ENCODE measurements around the gene CYFIP2.

The CYFIP2 gene

GRCh38 chr5:157359356-157360055 lies 93.6 kb downstream of the CYFIP2 start:
- peak; percentile 23 for DNase-seq (ENCODE audit: low spot score)

DNA sequence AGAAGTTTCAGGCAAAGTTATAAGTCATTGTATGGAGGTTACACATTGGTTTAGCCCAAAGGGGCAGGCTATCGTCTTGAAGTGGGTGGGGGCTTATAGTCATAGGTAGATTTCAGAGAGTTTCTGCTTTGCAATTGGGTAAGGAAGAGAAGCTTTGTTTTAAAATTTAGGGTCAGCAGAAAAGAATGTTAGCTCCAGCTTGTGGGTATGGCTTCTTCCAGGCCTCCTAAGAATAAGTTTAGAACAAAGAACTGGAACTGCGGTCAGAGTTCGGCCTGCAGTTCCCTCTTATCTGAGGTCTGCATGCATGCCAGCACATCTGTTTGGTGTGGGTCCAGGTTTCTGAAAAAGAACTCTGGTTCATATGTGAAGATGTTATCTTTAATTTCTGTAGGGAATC lies 96.1 kb downstream of the CYFIP2 start:
- DNase-seq (ENCODE audit: low spot score), result no peak

- DNase-seq (ENCODE audit: low spot score), result no peak
Measured at GRCh38 chr5:157362502-157362901, 96.6 kb downstream of the CYFIP2 start.

GRCh38 chr5:157362982-157363381 lies 97.1 kb downstream of the CYFIP2 start:
- no peak for DNase-seq (ENCODE audit: low spot score)

GRCh38 chr5:157365732-157366131 lies 99.8 kb downstream of the CYFIP2 start:
- DNase-seq (ENCODE audit: low spot score), result no peak

DNA sequence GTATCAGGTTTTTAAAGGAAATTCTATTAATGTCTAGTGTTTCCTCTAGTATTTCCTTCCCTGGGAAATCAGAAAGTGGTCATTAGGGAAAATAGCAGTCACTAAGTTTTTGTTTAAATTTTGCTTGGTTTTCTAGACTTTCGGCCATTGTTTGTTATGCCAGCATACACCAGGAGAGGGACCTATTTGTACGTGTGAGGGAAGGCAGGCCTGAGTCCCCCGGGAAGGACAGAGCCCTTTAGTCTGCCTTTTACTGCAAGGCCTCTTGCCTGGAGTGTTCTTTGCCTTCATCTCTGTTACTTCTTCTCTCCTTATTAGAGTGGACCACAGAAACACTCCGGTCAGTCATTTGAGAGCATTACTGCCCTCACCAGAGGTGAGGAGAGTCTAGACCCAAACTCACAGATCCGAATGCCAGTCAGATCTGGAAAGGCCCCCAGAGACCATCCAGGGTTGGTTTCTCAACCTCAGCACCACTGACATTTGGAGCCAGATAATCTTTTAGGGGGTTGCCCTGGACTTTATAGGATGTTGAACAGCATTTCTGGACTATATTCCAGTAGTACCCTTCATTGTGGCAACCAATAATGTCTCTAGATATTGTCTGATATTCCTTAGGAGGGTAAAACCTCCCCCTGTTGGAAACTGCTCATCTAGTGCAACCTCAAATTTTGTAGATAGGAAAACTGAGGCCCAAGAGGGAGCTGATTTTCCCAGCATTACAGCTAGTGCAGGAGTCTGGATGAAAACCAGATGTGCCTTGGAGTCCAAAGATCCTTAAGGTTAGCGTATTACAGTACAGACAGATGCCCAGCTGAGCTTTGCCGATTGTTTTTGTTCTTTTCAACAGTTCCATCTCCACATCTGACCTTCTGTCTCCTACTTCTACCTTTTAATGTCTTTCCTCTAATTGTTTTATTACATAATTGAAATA lies 101.1 kb downstream of the CYFIP2 start:
- peak; percentile 71 for DNase-seq (ENCODE audit: low spot score)

DNA sequence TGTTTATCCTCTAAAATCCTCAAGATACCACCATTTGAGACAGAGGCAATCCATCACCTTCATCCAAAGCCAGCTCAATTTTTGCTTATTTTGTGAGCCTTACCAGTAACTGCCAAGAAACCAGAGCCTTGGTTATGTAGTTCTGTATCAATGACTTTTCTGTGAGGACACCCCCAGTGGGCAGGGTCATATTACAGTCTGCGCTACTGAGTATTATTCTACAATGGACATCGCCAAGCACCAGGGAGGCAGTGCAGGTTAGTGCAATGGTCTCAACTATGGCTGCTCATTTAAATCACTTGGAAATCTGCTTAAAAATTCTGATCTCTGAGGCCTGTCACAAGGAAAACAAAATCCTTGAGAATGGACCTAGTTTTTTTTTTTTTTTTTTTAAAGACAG lies 103.6 kb downstream of the CYFIP2 start:
- DNase-seq (ENCODE audit: low spot score), result no peak

GRCh38 chr5:157370967-157371366 lies 105.0 kb downstream of the CYFIP2 start:
- DNase-seq (ENCODE audit: low spot score), result no peak

DNA sequence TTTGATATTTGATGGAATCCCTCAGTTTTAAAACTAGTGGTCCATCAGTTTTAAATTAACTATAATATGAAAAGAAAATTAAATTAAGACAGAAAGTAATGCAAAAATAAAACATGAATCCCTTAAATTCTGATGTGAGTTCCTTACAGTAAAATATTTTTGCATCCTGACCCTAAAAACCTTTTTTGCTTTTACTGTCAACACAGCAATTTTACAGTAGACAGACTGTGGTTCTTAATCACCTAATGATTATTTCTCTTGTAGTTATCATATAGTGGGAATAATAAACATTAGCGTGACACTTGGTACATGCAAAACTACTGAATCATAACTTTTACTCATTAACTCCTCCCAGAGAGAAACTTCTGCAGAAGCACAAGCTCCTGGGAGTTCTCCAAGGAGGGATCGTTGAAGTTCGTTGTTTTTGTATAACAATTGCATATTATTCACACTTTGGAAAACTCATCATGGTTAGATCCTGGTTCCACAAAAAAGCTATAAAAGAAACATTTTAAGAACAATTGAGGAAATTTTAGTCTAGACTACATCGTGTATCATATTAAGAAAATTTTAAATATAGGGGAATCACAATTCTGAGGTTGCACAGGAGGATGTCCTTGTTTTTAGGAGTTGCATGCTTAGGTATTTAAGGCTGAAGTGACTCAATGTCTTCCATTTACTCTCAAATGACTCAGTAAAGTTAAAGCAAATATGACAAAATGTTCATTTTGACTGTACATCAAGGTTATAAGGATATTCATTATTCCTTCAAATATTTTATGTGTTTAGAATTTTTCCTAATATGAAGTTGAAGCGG lies 105.9 kb downstream of the CYFIP2 start:
- DNase-seq (ENCODE audit: low spot score), result peak; percentile 33

GRCh38 chr5:157372472-157372822 lies 106.5 kb downstream of the CYFIP2 start:
- DNase-seq (ENCODE audit: low spot score), result no peak

- no peak for DNase-seq (ENCODE audit: low spot score)
Measured at GRCh38 chr5:157378509-157378908, 112.6 kb downstream of the CYFIP2 start.

DNA sequence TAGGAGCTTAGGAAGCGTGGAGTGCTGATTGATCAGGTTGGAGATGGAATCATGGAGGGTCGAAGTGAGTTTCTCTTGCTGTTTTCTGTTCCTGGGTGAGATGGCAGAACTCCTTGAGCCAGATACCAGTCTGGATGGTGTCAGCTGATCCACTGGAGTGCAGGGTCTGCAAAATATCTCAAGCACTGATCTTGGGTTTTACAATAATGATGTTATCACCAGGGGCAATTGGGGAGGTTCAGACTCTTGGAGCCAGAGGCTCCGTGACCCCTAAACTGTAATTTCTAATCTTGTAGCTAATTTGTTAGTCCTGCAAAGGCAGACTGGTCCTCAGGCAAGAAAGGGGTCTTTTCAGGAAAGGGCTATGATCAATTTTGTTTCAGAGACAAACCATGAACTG lies 114.1 kb downstream of the CYFIP2 start:
- DNase-seq (ENCODE audit: low spot score), result no peak

- DNase-seq (ENCODE audit: low spot score), result no peak
Measured at GRCh38 chr5:157381746-157382145, 115.8 kb downstream of the CYFIP2 start.

GRCh38 chr5:157382996-157383800 lies 117.3 kb downstream of the CYFIP2 start:
- DNase-seq (ENCODE audit: low spot score), result no peak

DNA sequence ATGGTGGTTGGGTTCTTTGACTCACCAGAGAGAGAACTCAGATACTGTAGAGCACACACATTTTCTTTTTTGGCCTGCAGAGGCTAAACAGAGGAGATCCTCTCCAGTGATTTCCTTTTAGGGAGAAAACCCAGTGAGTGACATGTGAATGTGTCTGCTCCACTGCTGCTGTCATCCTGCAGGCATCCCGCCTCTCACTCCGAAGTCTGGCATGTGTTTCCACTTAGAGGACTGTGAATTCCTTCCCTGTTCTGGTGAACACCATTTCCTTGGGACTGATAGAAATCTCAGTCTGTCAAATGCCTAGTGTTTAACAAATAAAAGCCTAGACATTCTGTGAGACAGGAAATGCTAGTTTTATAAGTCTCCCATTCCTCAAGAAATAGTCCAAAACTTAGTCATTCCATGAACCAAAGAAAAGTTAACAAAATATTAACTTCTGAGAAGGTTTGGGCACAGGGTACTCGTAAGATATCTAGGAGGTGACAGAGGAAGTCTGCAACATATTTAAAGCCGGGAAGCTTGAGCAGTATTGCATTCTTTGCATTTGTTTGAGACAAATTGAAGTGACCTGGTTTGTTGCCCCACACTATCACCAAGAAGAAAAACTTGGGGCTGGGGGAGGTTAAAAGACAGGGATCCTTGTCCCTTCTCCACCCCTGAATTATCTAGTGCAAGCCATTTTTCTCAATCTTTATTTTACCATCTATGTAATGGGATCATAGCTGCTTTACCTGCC lies 119.2 kb downstream of the CYFIP2 start:
- DNase-seq (ENCODE audit: low spot score), result peak; percentile 87

DNA sequence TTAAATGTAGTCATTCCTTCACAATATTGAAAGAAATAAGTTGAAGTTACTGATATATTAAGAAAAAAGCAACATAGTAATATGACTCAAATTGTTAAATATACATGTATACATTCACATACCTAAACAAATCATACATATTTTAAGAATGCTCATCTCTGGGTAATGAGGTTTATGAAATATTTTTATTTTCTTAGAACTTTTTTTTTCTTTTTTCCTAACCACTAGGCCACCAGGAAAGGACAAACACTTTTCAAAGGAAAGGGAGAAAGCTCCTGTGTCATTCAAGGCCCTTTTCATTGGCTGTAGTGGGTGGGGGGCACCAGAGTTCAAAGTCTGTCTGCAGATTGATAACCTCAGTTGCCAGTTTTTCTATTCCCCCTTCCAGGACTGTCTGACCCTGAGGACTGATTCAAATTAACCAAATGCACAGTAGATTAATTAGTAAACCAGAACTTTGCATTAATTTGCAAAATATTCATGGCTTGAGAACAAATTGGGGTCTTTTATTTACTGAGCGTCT lies 121.2 kb downstream of the CYFIP2 start:
- DNase-seq (ENCODE audit: low spot score), result no peak

GRCh38 chr5:157387683-157388093 lies 121.8 kb downstream of the CYFIP2 start:
- peak; percentile 83 for DNase-seq (ENCODE audit: low spot score)

DNA sequence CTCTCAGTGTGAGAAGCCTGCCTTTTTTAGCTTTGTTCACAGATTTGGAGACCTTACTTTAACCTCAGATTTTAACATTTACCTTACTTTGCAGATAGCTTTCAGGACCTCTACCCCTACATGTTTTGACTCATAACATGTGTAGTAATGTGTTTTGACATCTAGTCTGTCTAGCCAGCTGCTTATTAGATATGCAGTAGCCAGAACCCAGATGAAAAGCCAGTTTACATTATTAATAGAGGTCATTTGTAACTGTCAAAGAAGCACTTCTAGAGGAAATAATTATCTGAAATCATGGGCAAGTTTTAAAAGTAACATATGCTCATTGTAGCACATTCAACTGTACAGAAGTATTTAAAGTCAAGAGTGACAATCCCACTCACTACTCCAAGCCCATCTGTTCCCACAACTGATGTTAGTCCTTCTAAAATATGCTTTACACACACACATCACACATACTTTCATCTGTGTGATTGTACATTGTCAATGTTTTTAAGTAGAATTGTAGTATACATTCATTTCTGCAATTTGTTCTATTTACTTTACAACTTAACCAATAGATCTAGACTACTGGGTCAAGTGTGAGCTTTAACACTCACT lies 122.3 kb downstream of the CYFIP2 start:
- no peak for DNase-seq (ENCODE audit: low spot score)

GRCh38 chr5:157389103-157389502 lies 123.2 kb downstream of the CYFIP2 start:
- DNase-seq (ENCODE audit: low spot score), result no peak

- DNase-seq (ENCODE audit: low spot score), result no peak
Measured at GRCh38 chr5:157390133-157390532, 124.2 kb downstream of the CYFIP2 start.

Data from AG20443 (cell line).